ENCODE results near the gene E2F2. TPM values are rescaled to one million over a fixed set of nuclear protein-coding genes. Genes with fewer than 3 reads are reported as not detected.

The E2F2 gene
- total RNA-seq, 1 experiment from 2014 or later = 5.1 TPM

- H3K4me1 Mint-ChIP-seq = peaks cover 0 to 7% of the 10 kb centered on the region in 2 experiments; a peak in 2 of 4 replicates
- Histone ChIP-seq H4K20me1 (ENCODE audit: control insufficient read depth, insufficient read depth, insufficient read length) (no peaks in the 10 kb centered on the region), H3K79me2 (ENCODE audit: insufficient read depth, low read length) (no peaks in the 10 kb centered on the region)
These were observed 61.6 kb downstream of the E2F2 start for GRCh38 chr1:23469372-23469982.

More at GRCh38 chr1:23469372-23469982, 61.6 kb downstream of the E2F2 start:
- Histone ChIP-seq H2BK12ac (ENCODE audit: insufficient read length, low read depth, low read length) (no peak overlapping the region), H3K4ac (ENCODE audit: low read depth, low read length) (no peak overlapping the region), H2BK120ac (ENCODE audit: low read depth, low read length, poor library complexity, severe bottlenecking) (no peak overlapping the region), H3K4me1 (ENCODE audit: insufficient read depth, low read length) (no peaks in the 10 kb centered on the region), H3K14ac (ENCODE audit: insufficient read depth, low read length) (no peak overlapping the region), H3K9ac (ENCODE audit: extremely low read depth, insufficient read length, low read length) (no peak overlapping the region), H3K23ac (ENCODE audit: insufficient read length, low read depth, low read length) (no peak overlapping the region), H3K4me2 (ENCODE audit: insufficient read depth, insufficient read length, low read length) (no peak overlapping the region), H3T11ph (ENCODE audit: low read length) (no peak overlapping the region), H4K8ac (replicated peaks; ENCODE audit: insufficient read length, low read depth, low read length) (no peak overlapping the region), H3K79me1 (ENCODE audit: insufficient read depth, low read depth, low read length, poor library complexity, severe bottlenecking) (no peaks in the 10 kb centered on the region), H3K18ac (ENCODE audit: insufficient read length, low read depth, low read length) (no peak overlapping the region), H3K23me2 (ENCODE audit: insufficient read length, low read depth, low read length, poor library complexity, severe bottlenecking) (no peaks in the 10 kb centered on the region), H2BK20ac (ENCODE audit: low read depth, low read length, poor library complexity, severe bottlenecking) (no peak overlapping the region), H3K27ac (ENCODE audit: insufficient read length, low read depth, low read length) (no peak overlapping the region), H4K91ac (ENCODE audit: insufficient read length, low read depth, low read length) (no peak overlapping the region), H3K9me3 (ENCODE audit: control insufficient read depth, low read depth, low read length) (no peaks in the 10 kb centered on the region), H2AFZ (ENCODE audit: low read length) (no peak overlapping the region), H2AK5ac (ENCODE audit: insufficient read length, low read length) (no peak overlapping the region), H4K5ac (ENCODE audit: insufficient read length, low read depth, low read length) (no peak overlapping the region), H2BK5ac (ENCODE audit: insufficient read length, low read length) (no peak overlapping the region), H3K56ac (ENCODE audit: insufficient read length, low read depth, low read length) (no peak overlapping the region), H2BK15ac (ENCODE audit: low read depth, low read length) (no peak overlapping the region), H3K27me3 (ENCODE audit: insufficient read depth, low read length) (no peaks in the 10 kb centered on the region)
- Mint-ChIP-seq H3K4me3 (no peak overlapping the region), H3K27ac (no peak overlapping the region; a peak in 1 of 7 replicates), H3K27me3 (ENCODE audit: low read depth) (no peaks in the 10 kb centered on the region; the same call in 1 of the 2 replicates), H3K36me3 (ENCODE audit: insufficient read depth in 1 of 3, low read depth in 3 of 3) (no peaks in the 10 kb centered on the region; a peak in 1 of 7 replicates), H3K9me3 (no peaks in the 10 kb centered on the region)
- no peak for TF ChIP-seq CTCF (conservative IDR thresholded peaks at IDR 0.05)
- no peak for DNase-seq
- no CpG with 5 or more reads among the region's 5 CpGs for WGBS (ENCODE audit: extremely low coverage, insufficient read length, low lambda C conversion rate)
